Omental fat pad (tissue), 4 donors: ENCODE results near the gene SIK2. TPM values are rescaled to one million over a fixed set of nuclear protein-coding genes. Genes with fewer than 3 reads are reported as not detected.

Experiments
- ATAC-seq: fragments of 150-250 bp; one replicate; pipeline ENCODE4 v1.9.1; 2016; ENCODE audit warnings: mild to moderate bottlenecking, moderate library complexity; ENCODE audit not compliant: low FRiP score
- DNase-seq: peaks from one replicate; pipeline ENCODE4 v3.0.0-alpha.2; 2019; ENCODE audit warnings: low spot score
- CTCF ChIP-seq, 3 donors: fragments of 450-650 bp; IDR thresholded peaks; one replicate each; pipeline ENCODE4 v1.5.1; 2016 to 2017; ENCODE audit warnings: antibody characterized with exemption in 3 of 3, mild to moderate bottlenecking in 3 of 3, moderate library complexity in 2 of 3
- total RNA-seq, 4 donors: library from RNA; depleted of rRNA; stranded (reverse); fragments of >200 nt; gene quantifications; one replicate each; pipeline ENCODE4 v1.1.0, GENCODE V29; 2016

Gene SIK2
- total RNA-seq, 4 donors from 2014 or later = 27.3 to 111 (median 73.6) TPM

- no peak for ATAC-seq
- no peak for DNase-seq
- no peak for TF ChIP-seq CTCF (IDR thresholded peaks at IDR 0.05)
Measured at GRCh38 chr11:111631024-111631665, 28.9 kb downstream of the SIK2 start.

GRCh38 chr11:111631666-111632039 is 29.4 kb downstream of the SIK2 start:
- TF ChIP-seq CTCF (IDR thresholded peaks at IDR 0.05) = no peak
- ATAC-seq (no peak), DNase-seq (no peak)

DNA sequence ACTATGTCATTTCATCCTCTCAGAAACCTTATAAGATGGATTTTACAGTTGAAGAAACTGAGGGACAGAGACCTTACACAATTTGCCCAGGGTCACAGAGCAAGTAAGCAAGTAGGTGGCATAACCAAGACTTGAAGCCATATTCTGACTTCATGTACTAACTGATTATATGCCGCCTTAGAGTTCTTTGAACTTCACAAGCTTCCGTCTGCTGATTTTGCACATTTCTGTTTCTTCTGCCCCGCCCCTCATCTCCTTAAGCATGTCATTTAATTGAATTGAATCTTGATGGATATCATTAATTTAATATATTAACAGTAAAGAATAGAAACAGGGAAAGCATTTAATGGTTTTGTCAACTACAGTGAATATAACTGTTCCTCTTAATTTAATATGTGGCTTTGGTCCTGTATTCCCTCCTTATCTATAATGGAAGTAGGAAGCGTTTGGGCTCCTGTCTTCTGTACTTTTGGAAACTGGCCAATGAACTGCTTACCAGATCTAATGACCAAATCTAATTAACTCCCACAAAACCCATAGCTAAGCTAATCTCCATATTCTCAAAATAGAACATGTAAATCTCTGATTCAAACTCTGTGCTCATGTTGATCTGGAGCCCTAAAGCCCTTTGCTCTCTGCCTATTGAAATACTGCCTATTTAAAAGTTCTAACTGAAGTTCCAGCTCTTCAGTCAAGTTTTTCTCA is 30.4 kb downstream of the SIK2 start:
- ATAC-seq (no peak), DNase-seq (no peak)
- no peak for TF ChIP-seq CTCF (IDR thresholded peaks at IDR 0.05)

GRCh38 chr11:111633248-111633647 is 31.0 kb downstream of the SIK2 start:
- TF ChIP-seq CTCF (IDR thresholded peaks at IDR 0.05) = no peak
- no peak for DNase-seq

GRCh38 chr11:111633756-111634362 is 31.6 kb downstream of the SIK2 start:
- TF ChIP-seq CTCF (IDR thresholded peaks at IDR 0.05) = no peak
- ATAC-seq (peak; percentile 13), DNase-seq (no peak)

More at GRCh38 chr11:111633248-111633647, 31.0 kb downstream of the SIK2 start:
- no peak for ATAC-seq

- DNase-seq (no peak), ATAC-seq (no peak)
- TF ChIP-seq CTCF (IDR thresholded peaks at IDR 0.05) = no peak
Measured at GRCh38 chr11:111634981-111635705, 32.9 kb downstream of the SIK2 start.
